ENCODE results near the gene AACS. TPM values are rescaled to one million over a fixed set of nuclear protein-coding genes. Genes with fewer than 3 reads are reported as not detected.

Gene AACS
- total RNA-seq, 1 experiment from 2014 or later: 46.8 TPM

DNA sequence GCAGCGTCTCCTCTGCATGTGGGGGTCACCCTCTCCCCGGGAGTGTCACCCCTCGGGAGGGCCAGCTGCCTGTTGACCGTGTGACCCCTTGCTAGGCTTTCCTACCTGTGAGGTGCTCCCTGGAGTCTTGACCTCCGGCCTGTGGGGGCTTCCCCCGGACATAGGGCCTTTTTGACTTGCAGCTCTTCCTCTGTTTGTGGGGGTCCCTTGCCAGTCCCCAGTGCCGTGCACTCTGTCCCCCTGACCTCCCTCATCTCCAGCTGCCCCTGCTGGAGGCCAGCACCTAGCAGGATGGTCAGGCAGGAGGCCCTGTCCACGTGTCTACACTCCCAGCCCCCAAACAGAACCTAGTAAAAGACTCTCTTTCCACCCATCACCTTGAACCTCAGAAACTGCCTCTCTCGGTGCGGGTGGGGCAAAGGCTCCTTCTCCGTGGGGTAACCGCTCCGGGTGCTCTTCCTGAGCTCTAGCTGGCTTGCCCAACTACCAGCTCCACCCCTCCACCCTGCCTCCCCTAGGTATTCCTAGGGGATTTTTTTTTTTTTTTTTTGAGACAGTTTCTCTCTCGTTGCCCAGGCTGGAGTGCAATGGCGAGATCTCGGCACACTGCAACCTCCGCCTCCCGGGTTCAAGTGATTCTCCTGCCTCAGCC is 810 bp downstream of the AACS start:
- no peak overlapping the region for H3K27ac ChIP-seq
- no peak for DNase-seq
- H2AFZ ChIP-seq: peak overlapping the region; percentile 84
- TF ChIP-seq EZH2 (IDR thresholded peaks at IDR 0.05; ENCODE audit: low read depth): no peak
- TF ChIP-seq, protein P1, sequence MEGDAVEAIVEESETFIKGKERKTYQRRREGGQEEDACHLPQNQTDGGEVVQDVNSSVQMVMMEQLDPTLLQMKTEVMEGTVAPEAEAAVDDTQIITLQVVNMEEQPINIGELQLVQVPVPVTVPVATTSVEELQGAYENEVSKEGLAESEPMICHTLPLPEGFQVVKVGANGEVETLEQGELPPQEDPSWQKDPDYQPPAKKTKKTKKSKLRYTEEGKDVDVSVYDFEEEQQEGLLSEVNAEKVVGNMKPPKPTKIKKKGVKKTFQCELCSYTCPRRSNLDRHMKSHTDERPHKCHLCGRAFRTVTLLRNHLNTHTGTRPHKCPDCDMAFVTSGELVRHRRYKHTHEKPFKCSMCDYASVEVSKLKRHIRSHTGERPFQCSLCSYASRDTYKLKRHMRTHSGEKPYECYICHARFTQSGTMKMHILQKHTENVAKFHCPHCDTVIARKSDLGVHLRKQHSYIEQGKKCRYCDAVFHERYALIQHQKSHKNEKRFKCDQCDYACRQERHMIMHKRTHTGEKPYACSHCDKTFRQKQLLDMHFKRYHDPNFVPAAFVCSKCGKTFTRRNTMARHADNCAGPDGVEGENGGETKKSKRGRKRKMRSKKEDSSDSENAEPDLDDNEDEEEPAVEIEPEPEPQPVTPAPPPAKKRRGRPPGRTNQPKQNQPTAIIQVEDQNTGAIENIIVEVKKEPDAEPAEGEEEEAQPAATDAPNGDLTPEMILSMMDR (conservative IDR thresholded peaks at IDR 0.05): no peak
- H3K27me3 ChIP-seq (ENCODE audit: insufficient read depth, low read depth): no peaks in the 10 kb centered on the region
- no peaks in the 10 kb centered on the region for H3F3A ChIP-seq (ENCODE audit: insufficient read depth, low read depth)
- H3K4me1 ChIP-seq (replicated peaks; ENCODE audit: insufficient read depth): peaks cover 16% of the 10 kb centered on the region; the same call in 1 of the 2 replicates
- no peaks in the 10 kb centered on the region for H3K9me3 ChIP-seq (ENCODE audit: insufficient read depth, low read depth)
- no TSS peak for BruUV-seq (replicated peaks)
- no peaks in the 10 kb centered on the region for H3K36me3 ChIP-seq (ENCODE audit: low read depth)
- H3K9me2 ChIP-seq (ENCODE audit: insufficient read depth): no peaks in the 10 kb centered on the region
- H3K79me2 ChIP-seq (ENCODE audit: low read depth): peaks cover 19% of the 10 kb centered on the region
- POLR2A ChIA-PET (ENCODE audit: unreplicated experiment): no interaction called here
- peak overlapping the region; percentile 90 for H3K4me3 ChIP-seq
- intact Hi-C loops (cut with micrococcal nuclease; ENCODE audit: unreplicated experiment): loop anchor here (1.0 to 10.0 kb wide), 2 partner anchors 17 to 71 kb away; partner anchors contain the start of gene BRI3BP
- H4K20me1 ChIP-seq (ENCODE audit: insufficient read depth): no peaks in the 10 kb centered on the region
- H3K4me2 ChIP-seq: peak overlapping the region; percentile 95
- CTCF ChIA-PET: interaction anchor here (0.7 kb wide), 1 partner anchor 111 kb away, joined by 9 read pairs; no protein-coding TSS in a partner anchor

DNA sequence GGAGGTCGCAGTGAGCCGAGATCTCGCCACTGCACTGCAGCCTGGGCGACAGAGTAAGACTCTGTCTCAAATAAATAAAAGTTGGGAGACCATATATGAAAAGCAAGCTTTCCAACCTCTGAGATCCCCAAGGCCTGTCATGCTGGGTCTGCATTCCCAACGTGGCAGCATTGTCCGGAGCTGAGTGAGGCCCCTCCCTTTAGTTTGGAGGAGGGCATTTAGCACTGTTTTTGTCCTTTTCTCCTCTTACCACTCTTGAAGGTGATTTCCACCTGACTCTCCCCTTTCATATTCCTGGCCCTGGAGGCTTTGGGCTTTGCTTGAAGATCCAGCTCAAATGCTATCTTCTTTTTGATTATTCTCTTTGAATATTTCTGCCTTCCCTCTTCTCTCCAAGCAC is 3.2 kb downstream of the AACS start:
- Histone ChIP-seq H3K27me3 (ENCODE audit: insufficient read depth, low read depth) (no peaks in the 10 kb centered on the region), H3K9me2 (ENCODE audit: insufficient read depth) (no peaks in the 10 kb centered on the region), H3K36me3 (ENCODE audit: low read depth) (no peaks in the 10 kb centered on the region), H3K79me2 (ENCODE audit: low read depth) (peaks cover 19% of the 10 kb centered on the region), H4K20me1 (ENCODE audit: insufficient read depth) (no peaks in the 10 kb centered on the region), H3K4me1 (replicated peaks; ENCODE audit: insufficient read depth) (peaks cover 16% of the 10 kb centered on the region; the same call in 1 of the 2 replicates), H3K9me3 (ENCODE audit: insufficient read depth, low read depth) (no peaks in the 10 kb centered on the region), H3K4me2 (no peak overlapping the region), H3K4me3 (no peak overlapping the region), H3K27ac (no peak overlapping the region), H3F3A (ENCODE audit: insufficient read depth, low read depth) (no peaks in the 10 kb centered on the region), H2AFZ (no peak overlapping the region)
- no TSS peak for BruUV-seq (replicated peaks)
- intact Hi-C loops (cut with micrococcal nuclease; ENCODE audit: unreplicated experiment): loop anchor here (10.0 kb wide), 1 partner anchor 74 kb away; the partner anchor contains the start of gene BRI3BP
- CTCF ChIA-PET: no interaction called here
- POLR2A ChIA-PET (ENCODE audit: unreplicated experiment): no interaction called here
- no peak for DNase-seq
- no peak for TF ChIP-seq EZH2 (IDR thresholded peaks at IDR 0.05; ENCODE audit: low read depth)
- TF ChIP-seq, protein P1 (conservative IDR thresholded peaks at IDR 0.05): no peak

DNA sequence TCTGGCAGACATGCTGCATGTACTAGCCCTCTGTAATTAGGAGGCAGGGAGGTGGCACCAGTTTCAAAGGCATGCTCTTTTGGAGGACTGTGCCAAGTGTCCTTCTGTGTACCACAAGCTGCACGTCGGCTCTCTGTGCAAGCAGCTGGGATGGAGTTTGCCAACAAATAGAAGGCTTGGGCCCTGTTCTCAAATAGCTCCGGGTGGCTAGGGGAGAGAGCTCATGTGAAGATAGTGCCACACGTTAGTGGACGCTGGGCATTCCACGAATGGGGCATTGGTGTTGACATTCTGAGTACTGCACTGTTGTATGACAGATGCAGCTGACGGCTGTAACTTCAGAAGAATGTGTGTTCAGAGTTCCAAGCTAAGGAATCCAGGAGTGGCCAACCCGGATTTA is 4.4 kb downstream of the AACS start:
- peaks cover 13% of the 10 kb centered on the region; the same call in 1 of the 2 replicates for H3K4me1 ChIP-seq (replicated peaks; ENCODE audit: insufficient read depth)
- POLR2A ChIA-PET (ENCODE audit: unreplicated experiment): no interaction called here
- BruUV-seq (replicated peaks): no TSS peak
- H3K4me3 ChIP-seq: no peak overlapping the region
- CTCF ChIA-PET: interaction anchor here (0.6 kb wide), 1 partner anchor 35 kb away, joined by 3 read pairs; no protein-coding TSS in a partner anchor
- H3K27me3 ChIP-seq (ENCODE audit: insufficient read depth, low read depth): no peaks in the 10 kb centered on the region
- H3K79me2 ChIP-seq (ENCODE audit: low read depth): peaks cover 19% of the 10 kb centered on the region
- no peaks in the 10 kb centered on the region for H3K9me3 ChIP-seq (ENCODE audit: insufficient read depth, low read depth)
- no peak overlapping the region for H3K27ac ChIP-seq
- DNase-seq: no peak
- intact Hi-C loops (cut with micrococcal nuclease; ENCODE audit: unreplicated experiment): loop anchor here (10.0 kb wide), 1 partner anchor 75 kb away; the partner anchor contains the start of gene BRI3BP
- TF ChIP-seq, protein P1 (conservative IDR thresholded peaks at IDR 0.05): no peak
- TF ChIP-seq EZH2 (IDR thresholded peaks at IDR 0.05; ENCODE audit: low read depth): no peak
- H2AFZ ChIP-seq: no peak overlapping the region
- H3F3A ChIP-seq (ENCODE audit: insufficient read depth, low read depth): no peaks in the 10 kb centered on the region
- no peaks in the 10 kb centered on the region for H3K9me2 ChIP-seq (ENCODE audit: insufficient read depth)
- no peak overlapping the region for H3K4me2 ChIP-seq
- H4K20me1 ChIP-seq (ENCODE audit: insufficient read depth): no peaks in the 10 kb centered on the region
- no peaks in the 10 kb centered on the region for H3K36me3 ChIP-seq (ENCODE audit: low read depth)
